ENCODE results near the gene MACROD2. TPM values are rescaled to one million over a fixed set of nuclear protein-coding genes. Genes with fewer than 3 reads are reported as not detected.

Gene MACROD2
- total RNA-seq, 1 donor from 2014 or later: 2.4 TPM

DNA sequence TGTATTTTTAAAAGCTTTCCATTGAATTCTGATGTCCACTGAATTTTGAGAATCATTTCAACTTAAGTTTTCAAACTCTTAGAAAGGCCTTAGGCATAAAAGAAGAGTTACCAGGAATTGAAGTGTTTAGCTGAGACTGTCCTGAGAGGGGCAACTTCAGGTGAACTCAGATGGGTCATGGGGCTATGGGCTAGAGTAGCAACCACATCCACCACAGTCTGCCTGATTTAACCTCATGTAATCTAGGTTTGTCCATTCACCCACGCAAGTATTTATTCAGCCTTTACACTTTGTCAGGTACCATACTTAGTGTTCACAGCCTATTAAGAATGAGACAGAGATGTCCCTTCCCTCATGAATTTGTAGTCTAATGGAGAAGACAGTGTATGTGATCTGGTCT, 2076.9 kb downstream of the MACROD2 start:
- Histone ChIP-seq H3K79me2 (ENCODE audit: insufficient read depth, low read length) (no peaks in the 10 kb centered on the region), H4K20me1 (ENCODE audit: insufficient read depth, low read length) (no peaks in the 10 kb centered on the region), H3K27me3 (ENCODE audit: insufficient read depth, low read length) (no peaks in the 10 kb centered on the region), H3K36me3 (ENCODE audit: insufficient read depth, low read length) (no peaks in the 10 kb centered on the region), H3K27ac (ENCODE audit: low read depth, low read length) (no peak overlapping the region), H3K4me2 (ENCODE audit: low read length) (no peak overlapping the region), H3K4me1 (ENCODE audit: insufficient read depth, low read length) (no peaks in the 10 kb centered on the region), H3K9me3 (ENCODE audit: insufficient read depth, low read depth, low read length) (no peaks in the 10 kb centered on the region), H3K9ac (ENCODE audit: low read length) (no peak overlapping the region), H3K4me3 (ENCODE audit: insufficient read depth, low read depth, low read length) (no peak overlapping the region), H2AFZ (ENCODE audit: low read depth, low read length) (no peak overlapping the region)
- FAIRE-seq (no peak), DNase-seq (ENCODE audit: low read depth) (no peak)
- H3K4me3 Mint-ChIP-seq (ENCODE audit: unreplicated experiment): no peak overlapping the region
- peaks cover 3% of the 10 kb centered on the region for H3K27me3 Mint-ChIP-seq (ENCODE audit: low read depth, unreplicated experiment)
- no peak for TF ChIP-seq EZH2 (IDR thresholded peaks at IDR 0.05; ENCODE audit: insufficient read depth, low read length)
- TF ChIP-seq CTCF (IDR thresholded peaks at IDR 0.05; ENCODE audit: insufficient read depth, low read depth, low read length): no peak
- H3K27ac Mint-ChIP-seq (ENCODE audit: unreplicated experiment): no peak overlapping the region
- H3K4me1 Mint-ChIP-seq (ENCODE audit: low read depth, unreplicated experiment): no peaks in the 10 kb centered on the region
- no peaks in the 10 kb centered on the region for H3K9me3 Mint-ChIP-seq (ENCODE audit: unreplicated experiment)
- no peaks in the 10 kb centered on the region for H3K36me3 Mint-ChIP-seq (ENCODE audit: low read depth, unreplicated experiment)

- no peaks in the 10 kb centered on the region for H3K36me3 ChIP-seq (ENCODE audit: insufficient read depth, low read length)
- H3K27me3 ChIP-seq (ENCODE audit: insufficient read depth, low read length): no peaks in the 10 kb centered on the region
- H3K4me3 Mint-ChIP-seq (ENCODE audit: unreplicated experiment): no peak overlapping the region
- H3K4me3 ChIP-seq (ENCODE audit: insufficient read depth, low read depth, low read length): no peak overlapping the region
- H3K9me3 ChIP-seq (ENCODE audit: insufficient read depth, low read depth, low read length): peaks cover 3% of the 10 kb centered on the region
- no peak overlapping the region for H3K4me2 ChIP-seq (ENCODE audit: low read length)
- TF ChIP-seq EZH2 (IDR thresholded peaks at IDR 0.05; ENCODE audit: insufficient read depth, low read length) (no peak), CTCF (IDR thresholded peaks at IDR 0.05; ENCODE audit: insufficient read depth, low read depth, low read length) (no peak)
- FAIRE-seq: no peak
- H3K9ac ChIP-seq (ENCODE audit: low read length): no peak overlapping the region
- DNase-seq (ENCODE audit: low read depth): no peak
- H3K4me1 Mint-ChIP-seq (ENCODE audit: low read depth, unreplicated experiment): peaks cover 6% of the 10 kb centered on the region
- H2AFZ ChIP-seq (ENCODE audit: low read depth, low read length): no peak overlapping the region
- no peaks in the 10 kb centered on the region for H3K27me3 Mint-ChIP-seq (ENCODE audit: low read depth, unreplicated experiment)
- H3K4me1 ChIP-seq (ENCODE audit: insufficient read depth, low read length): no peaks in the 10 kb centered on the region
- H3K9me3 Mint-ChIP-seq (ENCODE audit: unreplicated experiment): no peaks in the 10 kb centered on the region
- no peaks in the 10 kb centered on the region for H3K79me2 ChIP-seq (ENCODE audit: insufficient read depth, low read length)
- no peak overlapping the region for H3K27ac Mint-ChIP-seq (ENCODE audit: unreplicated experiment)
- no peaks in the 10 kb centered on the region for H4K20me1 ChIP-seq (ENCODE audit: insufficient read depth, low read length)
- no peaks in the 10 kb centered on the region for H3K36me3 Mint-ChIP-seq (ENCODE audit: low read depth, unreplicated experiment)
- no peak overlapping the region for H3K27ac ChIP-seq (ENCODE audit: low read depth, low read length)
These were observed 2083.0 kb downstream of the MACROD2 start for GRCh38 chr20:16078172-16078898.

GRCh38 chr20:16081421-16081820, 2086.1 kb downstream of the MACROD2 start:
- no peak overlapping the region for H3K4me3 ChIP-seq (ENCODE audit: insufficient read depth, low read depth, low read length)
- no peak overlapping the region for H3K4me2 ChIP-seq (ENCODE audit: low read length)
- H3K9me3 Mint-ChIP-seq (ENCODE audit: unreplicated experiment): no peaks in the 10 kb centered on the region
- H3K9ac ChIP-seq (ENCODE audit: low read length): no peak overlapping the region
- peaks cover 3% of the 10 kb centered on the region for H3K9me3 ChIP-seq (ENCODE audit: insufficient read depth, low read depth, low read length)
- H3K27ac Mint-ChIP-seq (ENCODE audit: unreplicated experiment): no peak overlapping the region
- H3K27me3 Mint-ChIP-seq (ENCODE audit: low read depth, unreplicated experiment): no peaks in the 10 kb centered on the region
- H3K36me3 ChIP-seq (ENCODE audit: insufficient read depth, low read length): no peaks in the 10 kb centered on the region
- H3K4me1 ChIP-seq (ENCODE audit: insufficient read depth, low read length): no peaks in the 10 kb centered on the region
- no peak overlapping the region for H3K27ac ChIP-seq (ENCODE audit: low read depth, low read length)
- no peak for DNase-seq (ENCODE audit: low read depth)
- FAIRE-seq: no peak
- H3K36me3 Mint-ChIP-seq (ENCODE audit: low read depth, unreplicated experiment): no peaks in the 10 kb centered on the region
- TF ChIP-seq CTCF (IDR thresholded peaks at IDR 0.05; ENCODE audit: insufficient read depth, low read depth, low read length) (no peak), EZH2 (IDR thresholded peaks at IDR 0.05; ENCODE audit: insufficient read depth, low read length) (no peak)
- H4K20me1 ChIP-seq (ENCODE audit: insufficient read depth, low read length): no peaks in the 10 kb centered on the region
- H3K4me3 Mint-ChIP-seq (ENCODE audit: unreplicated experiment): no peak overlapping the region
- H3K27me3 ChIP-seq (ENCODE audit: insufficient read depth, low read length): no peaks in the 10 kb centered on the region
- H3K4me1 Mint-ChIP-seq (ENCODE audit: low read depth, unreplicated experiment): peaks cover 6% of the 10 kb centered on the region
- no peak overlapping the region for H2AFZ ChIP-seq (ENCODE audit: low read depth, low read length)
- H3K79me2 ChIP-seq (ENCODE audit: insufficient read depth, low read length): no peaks in the 10 kb centered on the region
